A549 (cell line): ENCODE results near the gene SPATA2L. TPM values are rescaled to one million over a fixed set of nuclear protein-coding genes. Genes with fewer than 3 reads are reported as not detected.
A peak's percentile ranks its signal among the peaks of the same experiment; 100 is the strongest.

Source experiments
- ATAC-seq, 2 experiments: fragments of 200-7000 bp in 1 of 2; fragments of >200 bp in 1 of 2; cut with Nextera tagmentation in 1 of 2; cut with Tn5 transposase in 1 of 2; 3 replicates each; pipeline versions ENCODE4 v1.8.0 to v1.9.1; 2018 to 2020; ENCODE audit warnings: mild to moderate bottlenecking in 1 of 2, moderate library complexity in 1 of 2
- CTCF ChIA-PET: fragments of 300-600 bp; sonication (Branson Sonifier 250); formaldehyde crosslinking; extraction: SDS; loops from one replicate; lab custom pipeline; 2021; ENCODE audit warnings: antibody characterized with exemption, inconsistent platforms; lab: Yijun Ruan, JAX
- POLR2A ChIA-PET: fragments of 350-600 bp; formaldehyde crosslinking; extraction: SDS; loops from one replicate; lab custom pipeline; 2021; ENCODE audit warnings: antibody characterized with exemption, inconsistent platforms; lab: Yijun Ruan, JAX
- DNase-seq, 2 experiments: peaks; one replicate each; pipeline versions ENCODE4 v3.0.0 to v3.0.0-alpha.2; 2011 to 2016; ENCODE audit warnings: low read depth in 1 of 2, low spot score in 1 of 2
- FAIRE-seq: peaks from 2 replicates; lab custom pipeline; 2011; peaks lifted over from hg19 to GRCh38; lab: Jason Lieb, UNC
- H3K27ac ChIP-seq, 2 experiments: fragments of >200 bp; sonication (Bioruptor Twin); formaldehyde crosslinking; 3 replicates each; pipeline ENCODE4 v1.5.1; 2016 to 2017
- H3K4me1 ChIP-seq: fragments of >200 bp; sonication (Bioruptor Twin); formaldehyde crosslinking; 3 replicates; pipeline ENCODE4 v1.6.1; 2016
- H3K4me2 ChIP-seq: fragments of >200 bp; sonication (Bioruptor Twin); formaldehyde crosslinking; 3 replicates; pipeline ENCODE4 v1.6.1; 2016
- H3K4me3 ChIP-seq: fragments of >200 bp; sonication (Bioruptor Twin); formaldehyde crosslinking; 3 replicates; pipeline ENCODE4 v1.5.1; 2016
- H3K9me3 ChIP-seq: fragments of >200 bp; sonication (Bioruptor Twin); formaldehyde crosslinking; 3 replicates; pipeline ENCODE4 v1.6.1; 2016
- CHD2 ChIP-seq: fragments of 150-350 bp; IDR thresholded peaks from 2 replicates; pipeline ENCODE4 v1.6.1; 2014; ENCODE audit warnings: low read length; ENCODE audit not compliant: partially characterized antibody
- CHD4 ChIP-seq: fragments of 200-600 bp; sonication (generic); IDR thresholded peaks from 2 replicates; pipeline ENCODE4 v1.6.1; 2016; ENCODE audit warnings: antibody characterized with exemption, mild to moderate bottlenecking, borderline replicate concordance
- EHMT2 ChIP-seq: fragments of 200-600 bp; sonication (generic); IDR thresholded peaks from 2 replicates; pipeline ENCODE4 v1.6.1; 2016; ENCODE audit warnings: antibody characterized with exemption, low read depth, mild to moderate bottlenecking, moderate library complexity
- GATA3 ChIP-seq: IDR thresholded peaks from 2 replicates; pipeline ENCODE4 v1.6.1; 2012; ENCODE audit warnings: borderline replicate concordance
- HEYL ChIP-seq: fragments of 250-450 bp; sonication (Bioruptor Pico); IDR thresholded peaks from 2 replicates; pipeline ENCODE4 v1.8.0; 2021; ENCODE audit warnings: mild to moderate bottlenecking, moderate library complexity
- HOXB5 ChIP-seq: fragments of 250-450 bp; sonication (Bioruptor Pico); IDR thresholded peaks from 2 replicates; pipeline ENCODE4 v1.5.0; 2020; ENCODE audit warnings: mild to moderate bottlenecking, moderate library complexity
- JUN ChIP-seq, 2 experiments: fragments of >200 bp; sonication (Bioruptor Twin); formaldehyde crosslinking; IDR thresholded peaks; 2 replicates in 1 of 2; 3 replicates in 1 of 2; pipeline ENCODE4 v1.6.1; 2016 to 2017
- MAFK ChIP-seq: fragments of 450-650 bp; IDR thresholded peaks from 2 replicates; pipeline ENCODE4 v1.6.1; 2014; ENCODE audit not compliant: partially characterized antibody
- NPAS2 ChIP-seq: fragments of 250-450 bp; sonication (Bioruptor Pico); IDR thresholded peaks from 2 replicates; pipeline ENCODE4 v1.8.0; 2022; ENCODE audit warnings: mild to moderate bottlenecking, moderate library complexity, borderline replicate concordance
- SREBF2 ChIP-seq: fragments of 450-650 bp; IDR thresholded peaks from 2 replicates; pipeline ENCODE4 v1.6.1; 2014; ENCODE audit warnings: mild to moderate bottlenecking, moderate library complexity
- ZFP36 ChIP-seq: fragments of 450-650 bp; IDR thresholded peaks from 2 replicates; pipeline ENCODE4 v1.6.1; 2014; ENCODE audit warnings: borderline replicate concordance; ENCODE audit not compliant: partially characterized antibody
- ZSCAN20 ChIP-seq: fragments of 250-450 bp; sonication (Bioruptor Pico); IDR thresholded peaks from 2 replicates; pipeline ENCODE4 v1.8.0; 2022; ENCODE audit warnings: mild to moderate bottlenecking, moderate library complexity
- WGBS: methylation state at CpG from one replicate; pipeline ENCODE4 v1.1.6; 2017; ENCODE audit errors: missing lambda C conversion rate; 5-methylcytosine and 5-hydroxymethylcytosine counted together
- polyA plus RNA-seq, 4 experiments: library from polyadenylated mRNA; depleted of rRNA in 3 of 4; stranded (reverse); fragments of >200 nt; fragmentation: RNase III in 1 of 4; extraction: RNeasy Plus Mini Kit Qiagen cat#74134 plus additional on column Dnase treatment in 1 of 4; gene quantifications; 2 replicates in 3 of 4; 3 replicates in 1 of 4; pipeline ENCODE4 v1.2.3, GENCODE V29; 2011 to 2017
- TF ChIP-seq, protein P1 (sequence below): fragments of 200-600 bp; sonication (generic); IDR thresholded peaks from 2 replicates; pipeline ENCODE4 v1.6.1; 2016; ENCODE audit warnings: antibody characterized with exemption, mild to moderate bottlenecking, moderate library complexity
- TF ChIP-seq, protein P2 (sequence below): IDR thresholded peaks from 2 replicates; pipeline ENCODE4 v1.6.1; 2012

Gene SPATA2L
- polyA plus RNA-seq, 2 of the 4 experiments (the other 2 are of a cell fraction), result 3.5 to 5.2 TPM

- TF ChIP-seq, protein P1, sequence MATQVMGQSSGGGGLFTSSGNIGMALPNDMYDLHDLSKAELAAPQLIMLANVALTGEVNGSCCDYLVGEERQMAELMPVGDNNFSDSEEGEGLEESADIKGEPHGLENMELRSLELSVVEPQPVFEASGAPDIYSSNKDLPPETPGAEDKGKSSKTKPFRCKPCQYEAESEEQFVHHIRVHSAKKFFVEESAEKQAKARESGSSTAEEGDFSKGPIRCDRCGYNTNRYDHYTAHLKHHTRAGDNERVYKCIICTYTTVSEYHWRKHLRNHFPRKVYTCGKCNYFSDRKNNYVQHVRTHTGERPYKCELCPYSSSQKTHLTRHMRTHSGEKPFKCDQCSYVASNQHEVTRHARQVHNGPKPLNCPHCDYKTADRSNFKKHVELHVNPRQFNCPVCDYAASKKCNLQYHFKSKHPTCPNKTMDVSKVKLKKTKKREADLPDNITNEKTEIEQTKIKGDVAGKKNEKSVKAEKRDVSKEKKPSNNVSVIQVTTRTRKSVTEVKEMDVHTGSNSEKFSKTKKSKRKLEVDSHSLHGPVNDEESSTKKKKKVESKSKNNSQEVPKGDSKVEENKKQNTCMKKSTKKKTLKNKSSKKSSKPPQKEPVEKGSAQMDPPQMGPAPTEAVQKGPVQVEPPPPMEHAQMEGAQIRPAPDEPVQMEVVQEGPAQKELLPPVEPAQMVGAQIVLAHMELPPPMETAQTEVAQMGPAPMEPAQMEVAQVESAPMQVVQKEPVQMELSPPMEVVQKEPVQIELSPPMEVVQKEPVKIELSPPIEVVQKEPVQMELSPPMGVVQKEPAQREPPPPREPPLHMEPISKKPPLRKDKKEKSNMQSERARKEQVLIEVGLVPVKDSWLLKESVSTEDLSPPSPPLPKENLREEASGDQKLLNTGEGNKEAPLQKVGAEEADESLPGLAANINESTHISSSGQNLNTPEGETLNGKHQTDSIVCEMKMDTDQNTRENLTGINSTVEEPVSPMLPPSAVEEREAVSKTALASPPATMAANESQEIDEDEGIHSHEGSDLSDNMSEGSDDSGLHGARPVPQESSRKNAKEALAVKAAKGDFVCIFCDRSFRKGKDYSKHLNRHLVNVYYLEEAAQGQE, result no peak
- no peak for TF ChIP-seq ZSCAN20 (CRISPR knock-in tag)
Measured at GRCh38 chr16:89697616-89698331, 3.7 kb downstream of the SPATA2L start (continued).

- no peaks in the 10 kb centered on the region for H3K9me3 ChIP-seq
- H3K4me3 ChIP-seq, result no peak overlapping the region
- 96% methylated on average over 16 of the region's 19 CpGs for WGBS
- H3K4me1 ChIP-seq, result peaks cover 10% of the 10 kb centered on the region
- no peak overlapping the region for H3K4me2 ChIP-seq
- FAIRE-seq, result no peak
- POLR2A ChIA-PET, result interaction anchor here (0.6 to 4.4 kb wide), 2 partner anchors 11 to 57 kb away, joined by 4 to 26 read pairs; partner anchors contain the start of gene CDK10
- DNase-seq, result no peak
- no peak overlapping the region for H3K27ac ChIP-seq
- no peak for TF ChIP-seq MAFK
- no peak for TF ChIP-seq CHD2
- no peak for TF ChIP-seq NPAS2 (CRISPR knock-in tag)
- ATAC-seq, result no peak
- CTCF ChIA-PET, result interaction anchor here (0.5 to 1.8 kb wide), 5 partner anchors 9 to 163 kb away, joined by 3 to 9 read pairs (median 4); partner anchors contain the start of gene CPNE7
Measured at GRCh38 chr16:89697161-89697615, 4.3 kb downstream of the SPATA2L start.

DNA sequence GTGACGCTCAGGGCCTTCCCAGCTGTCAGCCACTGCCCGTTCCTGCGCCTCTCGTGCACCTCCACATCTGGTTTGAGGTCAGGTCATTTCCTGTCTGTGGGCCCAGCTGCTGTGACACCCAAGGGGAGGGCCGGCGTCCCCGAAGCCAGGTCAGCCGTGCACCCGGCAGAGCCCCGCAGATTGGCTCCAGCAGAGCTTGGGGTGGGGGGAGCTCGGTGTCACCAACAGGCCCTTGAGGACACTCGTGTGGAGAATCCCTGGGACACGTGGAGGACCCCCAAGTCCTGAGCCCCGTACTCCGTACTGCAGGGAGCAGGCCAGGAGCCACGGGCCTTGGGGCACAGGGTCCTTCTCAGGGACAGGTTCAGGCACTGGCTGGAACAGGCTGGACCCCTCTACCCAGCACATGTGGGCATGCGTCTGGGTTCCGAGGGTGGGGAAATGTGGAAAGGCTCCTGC, 4.8 kb downstream of the SPATA2L start:
- ChIA-PET CTCF (interaction anchor here (1.6 to 1.8 kb wide), 2 partner anchors 9 to 97 kb away, joined by 4 to 6 read pairs; no protein-coding TSS in a partner anchor), POLR2A (interaction anchor here (4.4 kb wide), 1 partner anchor 10 kb away, joined by 26 read pairs; the partner anchor contains the start of gene CDK10)
- WGBS, result 89% methylated on average over 14 of the region's 18 CpGs
- no peak overlapping the region for H3K27ac ChIP-seq
- no peaks in the 10 kb centered on the region for H3K9me3 ChIP-seq
- ATAC-seq (no peak), FAIRE-seq (no peak), DNase-seq (no peak)
- H3K4me3 ChIP-seq, result no peak overlapping the region
- peaks cover 9% of the 10 kb centered on the region; the same call in 2 of the 3 replicates for H3K4me1 ChIP-seq
- TF ChIP-seq HEYL (CRISPR knock-in tag), result no peak
- no peak for TF ChIP-seq ZFP36
- TF ChIP-seq GATA3, result no peak
- TF ChIP-seq HOXB5 (CRISPR knock-in tag), result no peak
- TF ChIP-seq SREBF2, result no peak
- TF ChIP-seq ZSCAN20 (CRISPR knock-in tag), result no peak
- TF ChIP-seq EHMT2, result no peak
- no peak for TF ChIP-seq CHD4
- no peak overlapping the region for H3K4me2 ChIP-seq

- 89% methylated on average over 22 of the region's 25 CpGs for WGBS
- Histone ChIP-seq H3K27ac (no peak overlapping the region), H3K4me1 (peaks cover 9% of the 10 kb centered on the region; the same call in 2 of the 3 replicates), H3K4me2 (no peak overlapping the region), H3K4me3 (no peak overlapping the region), H3K9me3 (no peaks in the 10 kb centered on the region)
- POLR2A ChIA-PET, result interaction anchor here (4.4 kb wide), 1 partner anchor 9 kb away, joined by 26 read pairs; the partner anchor contains the start of gene CDK10
- FAIRE-seq, result no peak
- CTCF ChIA-PET, result interaction anchor here (1.8 kb wide), 1 partner anchor 10 kb away, joined by 6 read pairs; no protein-coding TSS in a partner anchor
- ATAC-seq, result no peak
- DNase-seq, result no peak
- TF ChIP-seq JUN (IDR thresholded peaks at IDR 0.05), result no peak; a peak in 2 of 5 replicates
- TF ChIP-seq, protein P2, sequence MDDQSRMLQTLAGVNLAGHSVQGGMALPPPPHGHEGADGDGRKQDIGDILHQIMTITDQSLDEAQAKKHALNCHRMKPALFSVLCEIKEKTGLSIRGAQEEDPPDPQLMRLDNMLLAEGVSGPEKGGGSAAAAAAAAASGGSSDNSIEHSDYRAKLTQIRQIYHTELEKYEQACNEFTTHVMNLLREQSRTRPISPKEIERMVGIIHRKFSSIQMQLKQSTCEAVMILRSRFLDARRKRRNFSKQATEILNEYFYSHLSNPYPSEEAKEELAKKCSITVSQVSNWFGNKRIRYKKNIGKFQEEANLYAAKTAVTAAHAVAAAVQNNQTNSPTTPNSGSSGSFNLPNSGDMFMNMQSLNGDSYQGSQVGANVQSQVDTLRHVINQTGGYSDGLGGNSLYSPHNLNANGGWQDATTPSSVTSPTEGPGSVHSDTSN, result peak; percentile 7
Measured at GRCh38 chr16:89695875-89696669, 5.4 kb downstream of the SPATA2L start.
